GM12872 (cell line): ENCODE results near the gene DUS1L.

ENCODE experiments used
- CTCF ChIP-seq: IDR thresholded peaks from 3 replicates; pipeline ENCODE4 v1.5.1; 2011; ENCODE audit warnings: low read depth, mild to moderate bottlenecking, low read length, moderate library complexity; ENCODE audit not compliant: insufficient read depth

Gene DUS1L

GRCh38 chr17:82110298-82110697, 44.7 kb upstream of the DUS1L start:
- TF ChIP-seq CTCF = no peak

- no peak for TF ChIP-seq CTCF
These were observed 43.4 kb upstream of the DUS1L start for GRCh38 chr17:82108961-82109475.

- TF ChIP-seq CTCF = no peak
These were observed 42.9 kb upstream of the DUS1L start for GRCh38 chr17:82108496-82108945.

- no peak for TF ChIP-seq CTCF
These were observed 42.4 kb upstream of the DUS1L start for GRCh38 chr17:82108038-82108437.

GRCh38 chr17:82107341-82107860, 41.8 kb upstream of the DUS1L start:
- TF ChIP-seq CTCF = peak; percentile 44; the same call in 2 of the 3 replicates

- TF ChIP-seq CTCF = no peak
These were observed 41.2 kb upstream of the DUS1L start for GRCh38 chr17:82106688-82107305.

- peak; percentile 76 for TF ChIP-seq CTCF
These were observed 40.5 kb upstream of the DUS1L start for GRCh38 chr17:82105882-82106687.
